Measurements from ENCODE around the gene USP13. TPM values are rescaled to one million over a fixed set of nuclear protein-coding genes. Genes with fewer than 3 reads are reported as not detected.
"Not testable (repeated sequence)": the region's sequence is repeated elsewhere in the genome, so short reads cannot be mapped to it uniquely, and the experiment has no call there.

The USP13 gene
- total and polyA plus RNA-seq, 10 of the 15 experiments (the other 5 are each of a cell fraction or from before 2014, with no cell fraction given): 3.2 to 20.8 (median 9.0) TPM

GRCh38 chr3:179642871-179643270 is 10.0 kb upstream of the USP13 start:
- CTCF ChIA-PET: no interaction called here

GRCh38 chr3:179643837-179644236 is 9.0 kb upstream of the USP13 start:
- RAD21 ChIA-PET (ENCODE audit: unreplicated experiment); POLR2A ChIA-PET; intact Hi-C loops (cut with micrococcal nuclease; ENCODE audit: unreplicated experiment); H3K27me3 ChIP-seq (replicated peaks in 1 of 2; ENCODE audit: control insufficient read depth in 2 of 2, insufficient read depth in 2 of 2, low read length in 1 of 2); ATAC-seq; H3K27ac ChIP-seq (ENCODE audit: control insufficient read depth, insufficient read depth); DNase-seq (ENCODE audit: low read depth, low spot score); FAIRE-seq; H3K9ac ChIP-seq (ENCODE audit: control insufficient read depth, insufficient read depth, low read length); H2AFZ ChIP-seq (ENCODE audit: control insufficient read depth, low read depth, low read length); H3K4me1 ChIP-seq (ENCODE audit: control insufficient read depth, insufficient read depth, low read length); H3K79me2 ChIP-seq (ENCODE audit: control insufficient read depth, insufficient read depth, low read length); H4K20me1 ChIP-seq (ENCODE audit: control insufficient read depth, insufficient read depth); H3K36me3 ChIP-seq (ENCODE audit: control insufficient read depth in 2 of 2, insufficient read depth in 2 of 2, low read length in 1 of 2); BruUV-seq (replicated peaks); in situ Hi-C loops (cut with MboI); H3K4me3 ChIP-seq; H3K9me3 ChIP-seq (replicated peaks; ENCODE audit: control insufficient read depth, insufficient read depth, low read length); H3K4me2 ChIP-seq (ENCODE audit: control insufficient read depth, insufficient read depth): not testable (repeated sequence)
- SMC1A ChIA-PET (ENCODE audit: uncharacterized antibody, unreplicated experiment): interaction anchor here (0.7 to 1.3 kb wide), 4 partner anchors 12 to 952 kb away, joined by 3 to 4 read pairs (median 3); no protein-coding TSS in a partner anchor
- CTCF ChIA-PET: interaction anchor here (0.6 to 0.9 kb wide), 2 partner anchors 10 to 39 kb away, joined by 3 read pairs; partner anchors contain the start of genes MRPL47 and NDUFB5
- WGBS (ENCODE audit: insufficient coverage, insufficient replicate concordance, low lambda C conversion rate, missing lambda C conversion rate): 81% methylated on average over 8 of the region's 8 CpGs

More at GRCh38 chr3:179642871-179643270, 10.0 kb upstream of the USP13 start:
- Histone ChIP-seq H2AFZ (ENCODE audit: control insufficient read depth, low read depth, low read length) (no peak overlapping the region), H4K20me1 (ENCODE audit: control insufficient read depth, insufficient read depth) (no peaks in the 10 kb centered on the region), H3K4me2 (ENCODE audit: control insufficient read depth, insufficient read depth) (no peak overlapping the region), H3K79me2 (ENCODE audit: control insufficient read depth, insufficient read depth, low read length) (no peaks in the 10 kb centered on the region), H3K9me3 (replicated peaks; ENCODE audit: control insufficient read depth, insufficient read depth, low read length) (no peaks in the 10 kb centered on the region), H3K4me1 (ENCODE audit: control insufficient read depth, insufficient read depth, low read length) (0 out of 2 replicates have a peak, but pooled peaks cover 3% of the 10 kb centered on the region), H3K27ac (ENCODE audit: control insufficient read depth, insufficient read depth) (no peak overlapping the region), H3K4me3 (no peak overlapping the region), H3K9ac (ENCODE audit: control insufficient read depth, insufficient read depth, low read length) (no peak overlapping the region), H3K36me3 (ENCODE audit: control insufficient read depth in 2 of 2, insufficient read depth in 2 of 2, low read length in 1 of 2) (no peaks in the 10 kb centered on the region), H3K27me3 (replicated peaks in 1 of 2; ENCODE audit: control insufficient read depth in 2 of 2, insufficient read depth in 2 of 2, low read length in 1 of 2) (no peaks in the 10 kb centered on the region)
- RAD21 ChIA-PET (ENCODE audit: unreplicated experiment): interaction anchor here (0.5 kb wide), 1 partner anchor 135 kb away, joined by 3 read pairs; no protein-coding TSS in a partner anchor
- no peak for FAIRE-seq
- SMC1A ChIA-PET (ENCODE audit: uncharacterized antibody, unreplicated experiment): no interaction called here
- POLR2A ChIA-PET: interaction anchor here (0.5 kb wide), 1 partner anchor 14 kb away, joined by 3 read pairs; no protein-coding TSS in a partner anchor
- intact Hi-C loops (cut with micrococcal nuclease; ENCODE audit: unreplicated experiment): no loop called here
- whole genome bisulfite sequencing (ENCODE audit: insufficient coverage, insufficient replicate concordance, low lambda C conversion rate, missing lambda C conversion rate): 31% methylated on average over 3 of the region's 3 CpGs
- DNase-seq (ENCODE audit: low read depth, low spot score): no peak
- no TSS peak for BruUV-seq (replicated peaks)
- TF ChIP-seq SP1 (IDR thresholded peaks at IDR 0.05; ENCODE audit: low read depth, low read length): no peak
- no peak for TF ChIP-seq ZNF687 (IDR thresholded peaks at IDR 0.05)
- no peak for TF ChIP-seq SRF (IDR thresholded peaks at IDR 0.05; ENCODE audit: low read depth in 2 of 2, low read length in 2 of 2)
- no peak for TF ChIP-seq ATF3 (IDR thresholded peaks at IDR 0.05; ENCODE audit: borderline replicate concordance, extremely low read depth, low read depth, low read length)
- no peak for TF ChIP-seq ZNF384 (IDR thresholded peaks at IDR 0.05; ENCODE audit: borderline replicate concordance, low read depth, low read length)
- TF ChIP-seq PKNOX1 (IDR thresholded peaks at IDR 0.05): no peak
- no peak for ATAC-seq
- in situ Hi-C loops (cut with MboI): no loop called here
